Esophagus (tissue), 2 donors: ENCODE results near the gene RHOB. TPM values are rescaled to one million over a fixed set of nuclear protein-coding genes. Genes with fewer than 3 reads are reported as not detected.

Experiments
- H3K27ac ChIP-seq, 2 donors: one replicate each; pipeline ENCODE4 v1.5.1; 2013; ENCODE audit warnings: low read depth in 2 of 2, mild to moderate bottlenecking in 2 of 2, inconsistent platforms in 1 of 2, low read length in 1 of 2, moderate library complexity in 1 of 2
- H3K27me3 ChIP-seq, 2 donors: one replicate each; pipeline ENCODE4 v1.6.1; 2013; ENCODE audit warnings: low read length in 2 of 2, control low read depth in 1 of 2, mild to moderate bottlenecking in 1 of 2; ENCODE audit not compliant: insufficient read depth in 2 of 2, control insufficient read depth in 1 of 2
- H3K36me3 ChIP-seq, 2 donors: one replicate each; pipeline ENCODE4 v1.6.1; 2013; ENCODE audit warnings: low read length in 1 of 2; ENCODE audit not compliant: control insufficient read depth in 2 of 2, insufficient read depth in 2 of 2
- H3K4me1 ChIP-seq, 2 donors: one replicate each; pipeline ENCODE4 v1.6.1; 2013; ENCODE audit warnings: low read length in 1 of 2; ENCODE audit not compliant: control insufficient read depth in 2 of 2, insufficient read depth in 2 of 2
- H3K4me3 ChIP-seq, 2 donors: one replicate each; pipeline ENCODE4 v1.5.1; 2013; ENCODE audit warnings: low read length in 2 of 2, mild to moderate bottlenecking in 2 of 2, low read depth in 1 of 2, moderate library complexity in 1 of 2
- H3K9me3 ChIP-seq, 2 donors: one replicate each; pipeline ENCODE4 v1.6.1; 2013; ENCODE audit warnings: mild to moderate bottlenecking in 2 of 2, low read depth in 1 of 2, low read length in 1 of 2, moderate library complexity in 1 of 2; ENCODE audit not compliant: control insufficient read depth in 2 of 2, insufficient read depth in 1 of 2
- WGBS, 2 donors: extraction: QIAGEN DNeasy Blood & Tissue Kit; methylation state at CpG; one replicate each; pipeline ENCODE4 v1.1.7; 2013; 5-methylcytosine and 5-hydroxymethylcytosine counted together
- polyA plus RNA-seq, 2 donors: library from polyadenylated mRNA; stranded (reverse); fragments of 200-250 nt; gene quantifications; one replicate each; pipeline ENCODE4 v1.2.3, GENCODE V29; 2013
- donor health status: healthy with polysubstance abuse.
- donor health status: Bipolar disorder and iron deficiency.

RHOB gene
- polyA plus RNA-seq, 2 donors = 33.4 to 99.3 TPM

- Histone ChIP-seq H3K27me3 (no peaks in the 10 kb centered on the region), H3K4me3 (no peak overlapping the region), H3K4me1 (peaks cover 0 to 5% of the 10 kb centered on the region in 2 donors), H3K36me3 (no peaks in the 10 kb centered on the region), H3K9me3 (no peaks in the 10 kb centered on the region), H3K27ac (no peak overlapping the region)
- WGBS, 2 donors = 90% methylated on average over 11 of the region's 11 CpGs
Observed at GRCh38 chr2:20496942-20497341, 50.1 kb downstream of the RHOB start.

Other genes with a start within 250 kb of the RHOB start
- gene SDC1, start 221.9 kb upstream of the RHOB start, polyA plus RNA-seq = 100 to 1,000 TPM; 239 to 334 TPM
- gene PUM2, start 96.2 kb upstream of the RHOB start, polyA plus RNA-seq = 10 to 100 TPM; 19.6 to 23.3 TPM
- gene HS1BP3, start 204.0 kb downstream of the RHOB start, polyA plus RNA-seq = 10 to 100 TPM; 12.2 to 13.4 TPM
- under 1 TPM; 0.56 to 0.59 TPM for gene GDF7, start 220.1 kb downstream of the RHOB start, polyA plus RNA-seq